ENCODE results near the gene OCSTAMP.

GRCh38 chr20:46545827-46546138 is 4.7 kb downstream of the OCSTAMP start:
- TF ChIP-seq CTCF (IDR thresholded peaks at IDR 0.05; ENCODE audit: extremely low read depth in 1 of 2, insufficient read depth in 1 of 2, low read depth in 1 of 2, low read length in 2 of 2) (no peak), EZH2 (IDR thresholded peaks at IDR 0.05; ENCODE audit: borderline replicate concordance, low read depth, low read length, severe bottlenecking) (no peak)

Data from endothelial cell of umbilical vein (primary cell).